ENCODE data around the gene DTNB. TPM values are rescaled to one million over a fixed set of nuclear protein-coding genes. Genes with fewer than 3 reads are reported as not detected.
"Not testable (repeated sequence)": the region's sequence is repeated elsewhere in the genome, so short reads cannot be mapped to it uniquely, and the experiment has no call there.

Gene DTNB
- total RNA-seq, 4 donors from 2014 or later: 3.9 to 8.7 (median 4.4) TPM

DNA sequence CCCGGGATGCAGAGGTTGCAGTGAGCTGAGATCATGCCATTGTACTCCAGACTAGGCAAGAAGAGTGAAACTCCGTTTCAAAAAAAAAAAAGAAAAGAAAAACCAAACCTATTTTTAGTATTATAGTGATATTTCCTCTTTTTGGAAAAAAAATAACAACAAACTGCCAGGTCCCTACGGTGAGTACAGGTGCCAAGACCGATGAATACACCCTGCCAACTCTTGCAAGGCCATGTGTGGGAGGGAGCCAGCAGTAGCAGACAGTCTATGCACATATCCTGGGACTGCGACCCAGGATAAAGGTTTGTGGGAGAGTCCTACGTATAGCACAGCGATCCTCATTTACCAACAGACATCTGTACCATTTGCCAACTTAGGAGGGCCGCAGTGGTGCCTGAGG, 262.1 kb downstream of the DTNB start:
- H3K27me3 ChIP-seq: no peaks in the 10 kb centered on the region
- ATAC-seq: no peak
- H3K4me1 ChIP-seq: no peaks in the 10 kb centered on the region
- no peaks in the 10 kb centered on the region for H3K9me3 ChIP-seq
- H3K27ac ChIP-seq: no peak overlapping the region
- 58 to 72% methylated on average over 5 to 6 of the region's 8 CpGs for WGBS, 2 donors (ENCODE audit: low coverage in 1 of 2)
- H3K36me3 ChIP-seq: no peaks in the 10 kb centered on the region
- H3K4me3 ChIP-seq: no peak overlapping the region
- TF ChIP-seq POLR2A (IDR thresholded peaks at IDR 0.05) (no peak), POLR2AphosphoS5 (IDR thresholded peaks at IDR 0.05) (no peak), EP300 (IDR thresholded peaks at IDR 0.05) (no peak), CTCF (IDR thresholded peaks at IDR 0.05) (no peak)

GRCh38 chr2:25410370-25410769, 263.0 kb downstream of the DTNB start:
- Histone ChIP-seq H3K4me1 (no peaks in the 10 kb centered on the region), H3K9me3 (no peaks in the 10 kb centered on the region), H3K27ac (no peak overlapping the region), H3K36me3 (no peaks in the 10 kb centered on the region), H3K4me3 (no peak overlapping the region), H3K27me3 (no peaks in the 10 kb centered on the region)
- TF ChIP-seq EP300 (IDR thresholded peaks at IDR 0.05): no peak
- TF ChIP-seq POLR2AphosphoS5 (IDR thresholded peaks at IDR 0.05): no peak
- no peak for TF ChIP-seq POLR2A (IDR thresholded peaks at IDR 0.05)
- no peak for TF ChIP-seq CTCF (IDR thresholded peaks at IDR 0.05)
- no peak for ATAC-seq
- WGBS, 2 donors (ENCODE audit: low coverage in 1 of 2): 81% methylated on average over 6 of the region's 6 CpGs

DNA sequence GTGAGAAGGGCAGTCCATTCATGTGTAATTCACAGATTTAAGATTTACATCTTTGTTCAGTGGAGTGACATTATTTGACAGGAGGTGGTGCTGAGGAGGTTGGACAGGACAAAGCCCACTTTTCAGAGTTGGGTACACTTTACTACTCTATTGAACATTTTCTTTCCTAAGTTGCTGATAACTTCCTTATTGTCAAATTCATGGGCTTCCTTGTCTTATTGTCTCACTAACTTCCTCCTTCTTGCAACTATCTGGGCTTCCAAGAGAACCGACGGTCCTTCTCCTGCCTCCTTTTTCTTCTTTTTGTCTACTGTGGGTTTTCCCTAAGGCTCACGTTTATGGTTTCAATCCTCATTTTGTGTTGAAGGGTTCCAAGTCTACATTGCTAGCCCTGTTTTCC, 263.9 kb downstream of the DTNB start:
- TF ChIP-seq POLR2AphosphoS5 (IDR thresholded peaks at IDR 0.05) (no peak), CTCF (IDR thresholded peaks at IDR 0.05) (no peak), POLR2A (IDR thresholded peaks at IDR 0.05) (no peak), EP300 (IDR thresholded peaks at IDR 0.05) (no peak)
- no peaks in the 10 kb centered on the region for H3K36me3 ChIP-seq
- no peaks in the 10 kb centered on the region for H3K27me3 ChIP-seq
- H3K9me3 ChIP-seq: no peaks in the 10 kb centered on the region
- ATAC-seq: no peak
- H3K27ac ChIP-seq: no peak overlapping the region
- no peak overlapping the region for H3K4me3 ChIP-seq
- H3K4me1 ChIP-seq: no peaks in the 10 kb centered on the region
- 54 to 82% methylated on average over 3 of the region's 3 CpGs for WGBS, 2 donors (ENCODE audit: low coverage in 1 of 2)

DNA sequence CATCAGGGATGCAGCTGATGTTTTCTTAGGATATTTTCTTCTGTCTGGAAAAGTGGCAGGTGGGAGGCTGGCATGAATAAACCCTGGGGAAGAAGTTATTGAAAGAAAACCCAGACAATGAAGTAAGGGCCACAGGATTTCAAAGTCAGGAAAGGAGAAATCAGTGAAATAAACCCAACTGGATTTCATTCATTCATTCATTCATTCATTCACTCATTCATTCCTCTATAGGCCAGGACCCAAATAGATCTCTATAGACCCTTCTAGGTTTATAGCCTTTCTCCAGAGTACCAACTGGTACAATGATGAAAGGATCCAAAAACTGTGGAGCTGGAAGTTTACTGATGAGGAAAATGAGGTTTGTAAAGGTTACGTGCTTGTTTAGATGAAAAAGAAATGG, 264.3 kb downstream of the DTNB start:
- WGBS, 2 donors (ENCODE audit: low coverage in 1 of 2): 81 to 100% methylated on average over 1 of the region's 1 CpG
- ATAC-seq: no peak
- Histone ChIP-seq H3K27me3 (no peaks in the 10 kb centered on the region), H3K4me1 (no peaks in the 10 kb centered on the region), H3K4me3 (no peak overlapping the region), H3K9me3 (no peaks in the 10 kb centered on the region), H3K27ac (no peak overlapping the region), H3K36me3 (no peaks in the 10 kb centered on the region)
- no peak for TF ChIP-seq CTCF (IDR thresholded peaks at IDR 0.05)
- no peak for TF ChIP-seq POLR2A (IDR thresholded peaks at IDR 0.05)
- TF ChIP-seq POLR2AphosphoS5 (IDR thresholded peaks at IDR 0.05): no peak
- TF ChIP-seq EP300 (IDR thresholded peaks at IDR 0.05): no peak

DNA sequence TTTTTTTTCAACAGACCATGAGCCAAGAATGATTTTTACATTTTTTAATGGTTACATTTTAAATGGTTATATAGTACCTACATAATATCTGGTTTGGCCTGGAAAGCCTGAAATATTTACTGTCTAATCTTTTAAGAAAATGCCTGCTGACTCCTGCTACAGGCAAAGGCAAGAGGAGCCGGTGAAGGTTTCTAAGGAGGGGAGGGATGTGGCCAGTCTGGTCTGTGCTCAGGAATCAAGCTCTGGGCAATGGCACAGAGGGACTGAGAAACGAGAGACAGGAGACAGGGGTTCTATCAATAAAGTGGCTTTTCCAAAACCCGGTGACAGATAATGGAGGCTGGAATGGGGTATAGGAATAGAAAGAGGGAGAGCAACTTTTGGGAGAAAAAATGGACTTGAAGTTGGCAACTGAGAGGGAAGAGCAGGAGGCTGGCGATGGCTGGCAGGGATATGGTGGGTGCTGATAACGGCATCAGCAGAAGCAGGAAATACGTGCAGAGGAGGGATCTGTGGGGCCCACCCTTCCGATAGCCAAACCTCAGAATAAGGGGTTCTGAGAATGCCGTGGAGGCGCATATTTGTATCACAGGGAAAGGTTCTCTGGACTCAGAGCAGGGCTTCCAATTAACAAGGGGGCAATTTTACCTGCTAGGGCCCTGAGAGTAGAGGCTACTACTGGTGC, 267.6 kb downstream of the DTNB start:
- 89 to 92% methylated on average over 6 to 9 of the region's 9 CpGs for WGBS, 2 donors (ENCODE audit: low coverage in 1 of 2)
- ATAC-seq: no peak
- no peaks in the 10 kb centered on the region for H3K4me1 ChIP-seq
- no peaks in the 10 kb centered on the region for H3K9me3 ChIP-seq
- no peak for TF ChIP-seq POLR2A (IDR thresholded peaks at IDR 0.05)
- TF ChIP-seq POLR2AphosphoS5 (IDR thresholded peaks at IDR 0.05): no peak
- no peak for TF ChIP-seq EP300 (IDR thresholded peaks at IDR 0.05)
- TF ChIP-seq CTCF (IDR thresholded peaks at IDR 0.05): no peak
- no peak overlapping the region for H3K4me3 ChIP-seq
- H3K27me3 ChIP-seq: no peaks in the 10 kb centered on the region
- H3K36me3 ChIP-seq: no peaks in the 10 kb centered on the region
- H3K27ac ChIP-seq: no peak overlapping the region

GRCh38 chr2:25403120-25403760, 270.1 kb downstream of the DTNB start:
- not testable (repeated sequence) for H3K9me3 ChIP-seq, H3K27ac ChIP-seq, H3K36me3 ChIP-seq, H3K27me3 ChIP-seq, H3K4me3 ChIP-seq, ATAC-seq, H3K4me1 ChIP-seq
- 91 to 92% methylated on average over 4 to 9 of the region's 13 CpGs for WGBS, 2 donors (ENCODE audit: low coverage in 1 of 2)

Measured in gastroesophageal sphincter (tissue), 4 donors.